Immature natural killer cell (primary cell): ENCODE measurements around the gene BCL2L11. TPM values are rescaled to one million over a fixed set of nuclear protein-coding genes. Genes with fewer than 3 reads are reported as not detected.

Experiments
- DNase-seq, 3 donors: peaks; one replicate each; pipeline ENCODE4 v3.0.0; 2022; ENCODE audit warnings: mixed read lengths in 1 of 3
- H3K27ac Mint-ChIP-seq, 6 donors: one replicate each; pipeline ENCODE4 v1.8.0; 2020; ENCODE audit warnings: mixed read lengths in 6 of 6, mild to moderate bottlenecking in 5 of 6, inconsistent platforms in 4 of 6, moderate library complexity in 3 of 6
- H3K27me3 Mint-ChIP-seq, 3 donors: one replicate each; pipeline ENCODE4 v1.8.0; 2020 to 2021; ENCODE audit warnings: low read depth in 3 of 3, mild to moderate bottlenecking in 3 of 3, mixed read lengths in 3 of 3, moderate library complexity in 3 of 3, inconsistent platforms in 1 of 3
- H3K36me3 Mint-ChIP-seq, 3 donors: one replicate each; pipeline ENCODE4 v1.8.0; 2020; ENCODE audit warnings: mixed read lengths in 3 of 3, inconsistent platforms in 2 of 3, mild to moderate bottlenecking in 2 of 3
- H3K4me1 Mint-ChIP-seq, 2 donors: one replicate each; pipeline ENCODE4 v1.8.0; 2020; ENCODE audit warnings: inconsistent platforms in 2 of 2, mild to moderate bottlenecking in 2 of 2, mixed read lengths in 2 of 2, moderate library complexity in 1 of 2
- H3K4me3 Mint-ChIP-seq, 5 donors: one replicate each; pipeline ENCODE4 v1.8.0; 2020; ENCODE audit warnings: mild to moderate bottlenecking in 5 of 5, mixed read lengths in 5 of 5, inconsistent platforms in 3 of 5, moderate library complexity in 3 of 5
- H3K9me3 Mint-ChIP-seq, 6 donors: one replicate each; pipeline ENCODE4 v1.8.0; 2020; ENCODE audit warnings: mild to moderate bottlenecking in 6 of 6, mixed read lengths in 6 of 6, inconsistent platforms in 4 of 6, moderate library complexity in 3 of 6
- polyA plus RNA-seq, 3 donors: library from polyadenylated mRNA; unstranded; fragments of 300-500 nt; fragmentation: Illumina TruSeq; gene quantifications; one replicate each; pipeline ENCODE4 v1.2.3, GENCODE V29; 2021

BCL2L11 gene
- polyA plus RNA-seq, 3 donors from 2014 or later, result 2.0 to 5.4 (median 4.8) TPM

DNA sequence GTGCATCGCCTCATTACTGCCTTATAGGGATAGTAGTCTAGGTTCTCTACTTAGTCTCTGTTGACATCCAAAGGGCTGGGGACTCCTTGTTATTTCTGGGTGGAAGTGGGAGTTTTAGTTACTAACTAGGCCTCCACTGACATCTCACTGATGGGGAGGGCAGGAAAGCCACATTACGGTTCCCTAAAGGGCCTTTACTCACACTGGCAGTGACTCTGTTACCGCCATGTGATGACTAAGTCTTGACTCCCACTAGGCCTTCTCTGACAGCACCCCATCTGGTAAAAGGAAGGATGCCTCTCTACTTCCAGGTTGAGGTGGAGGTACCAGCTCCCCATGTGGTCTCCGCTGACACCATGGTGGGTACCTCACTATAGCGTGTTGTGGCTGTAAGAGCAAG lies 14.0 kb upstream of the BCL2L11 start:
- H3K27ac Mint-ChIP-seq, result no peak overlapping the region
- DNase-seq, result no peak
- H3K27me3 Mint-ChIP-seq, result peaks cover 5 to 16% (median 9%) of the 10 kb centered on the region in 3 donors
- no peaks in the 10 kb centered on the region for H3K4me1 Mint-ChIP-seq
- no peaks in the 10 kb centered on the region for H3K9me3 Mint-ChIP-seq
- H3K4me3 Mint-ChIP-seq, result no peak overlapping the region
- H3K36me3 Mint-ChIP-seq, result no peaks in the 10 kb centered on the region

- H3K4me1 Mint-ChIP-seq, result no peaks in the 10 kb centered on the region
- no peak overlapping the region for H3K4me3 Mint-ChIP-seq
- peaks cover 7 to 17% (median 13%) of the 10 kb centered on the region in 3 donors for H3K27me3 Mint-ChIP-seq
- H3K27ac Mint-ChIP-seq, result no peak overlapping the region
- no peaks in the 10 kb centered on the region for H3K9me3 Mint-ChIP-seq
- peaks cover 0 to 3% (median 0%) of the 10 kb centered on the region in 3 donors for H3K36me3 Mint-ChIP-seq
- no peak for DNase-seq
These were observed 11.9 kb upstream of the BCL2L11 start for GRCh38 chr2:111108745-111109271.

DNA sequence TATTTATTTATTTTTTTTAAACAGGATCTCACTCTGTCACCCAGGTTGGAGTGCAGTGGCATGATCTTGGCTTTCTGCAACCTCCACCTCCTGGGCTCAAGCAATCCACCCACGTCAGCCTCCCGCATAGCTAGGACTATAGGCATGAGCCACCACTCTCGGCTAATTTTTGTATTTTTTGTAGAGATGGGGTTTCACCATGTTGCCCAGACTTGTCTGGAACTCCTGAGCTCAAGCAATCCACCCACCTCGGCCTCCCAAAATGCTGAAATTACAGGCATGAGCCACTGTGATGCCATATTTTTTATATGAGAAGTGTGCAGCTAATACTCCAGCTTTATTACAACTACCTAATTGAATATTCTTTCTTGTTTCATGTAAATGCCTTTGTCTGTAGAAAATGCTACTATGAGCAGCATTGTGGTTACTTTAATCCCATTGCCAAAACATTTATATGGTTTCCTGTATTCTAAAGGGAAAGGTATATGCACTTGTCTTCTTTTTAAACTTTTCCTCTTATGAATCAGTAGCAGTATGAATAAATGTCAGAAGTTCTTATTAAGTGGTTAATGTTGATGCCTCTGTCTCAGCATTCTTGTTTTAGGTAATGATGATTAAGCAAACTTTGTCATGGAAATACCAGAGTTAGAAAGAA lies 9.5 kb upstream of the BCL2L11 start:
- Mint-ChIP-seq H3K36me3 (peaks cover 0 to 3% (median 0%) of the 10 kb centered on the region in 3 donors), H3K9me3 (no peaks in the 10 kb centered on the region), H3K27ac (no peak overlapping the region), H3K27me3 (peaks cover 7 to 14% (median 12%) of the 10 kb centered on the region in 3 donors), H3K4me3 (no peak overlapping the region), H3K4me1 (peaks cover 0 to under 1% of the 10 kb centered on the region in 2 donors)
- DNase-seq, result no peak

- Mint-ChIP-seq H3K27me3 (peaks cover 16 to 31% (median 30%) of the 10 kb centered on the region in 3 donors), H3K4me3 (no peak overlapping the region), H3K9me3 (no peaks in the 10 kb centered on the region), H3K4me1 (peaks cover 22 to 27% of the 10 kb centered on the region in 2 donors), H3K36me3 (peaks cover 0 to 3% (median 0%) of the 10 kb centered on the region in 3 donors), H3K27ac (no peak overlapping the region)
- no peak for DNase-seq
These were observed 6.9 kb upstream of the BCL2L11 start for GRCh38 chr2:111113838-111114237.

GRCh38 chr2:111116011-111116746 lies 4.5 kb upstream of the BCL2L11 start:
- peaks cover 36 to 43% of the 10 kb centered on the region in 2 donors for H3K4me1 Mint-ChIP-seq
- H3K36me3 Mint-ChIP-seq, result peaks cover 0 to 3% (median 0%) of the 10 kb centered on the region in 3 donors
- peak overlapping the region in 3 of 5 donors; percentile 6 to 96 (median 82) for H3K4me3 Mint-ChIP-seq
- peaks cover 23 to 45% (median 33%) of the 10 kb centered on the region in 3 donors for H3K27me3 Mint-ChIP-seq
- H3K27ac Mint-ChIP-seq, result no peak overlapping the region
- H3K9me3 Mint-ChIP-seq, result no peaks in the 10 kb centered on the region
- DNase-seq, result no peak

DNA sequence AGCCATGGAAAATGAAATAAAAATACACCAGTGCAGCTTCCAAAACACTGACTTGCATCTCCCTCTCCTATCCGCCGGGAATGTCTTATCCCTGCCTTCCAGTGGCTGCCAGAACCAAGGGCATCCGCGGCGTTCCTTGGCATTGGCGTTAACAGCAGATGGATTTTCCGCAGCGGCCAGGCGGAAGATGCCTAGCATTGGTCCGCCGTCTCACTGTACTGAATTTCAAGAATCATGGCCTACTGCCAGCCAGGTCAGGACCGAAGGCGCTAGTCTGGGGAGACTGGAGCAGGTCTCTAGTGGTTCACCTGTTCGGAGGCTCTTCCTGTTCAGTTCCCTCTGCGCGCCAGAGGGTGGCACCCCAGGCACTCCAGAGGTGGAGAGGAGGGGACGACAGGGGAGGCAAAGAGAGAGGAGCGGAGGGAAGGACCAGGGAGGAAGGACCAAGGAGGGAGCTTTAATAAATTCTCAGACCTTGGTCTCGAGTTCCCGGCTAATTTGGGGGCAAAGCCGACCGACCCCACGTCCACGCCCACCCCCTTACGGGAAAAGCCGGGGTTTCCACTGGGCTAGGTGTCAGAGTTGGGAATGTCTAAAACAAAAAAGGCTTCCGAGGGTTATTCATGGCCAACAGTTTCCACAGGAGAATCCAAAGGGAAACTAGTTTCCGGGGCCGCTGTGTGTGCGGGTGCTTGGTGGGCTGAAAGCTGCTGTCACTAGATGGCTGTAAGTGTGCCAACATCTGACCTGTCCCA lies 3.7 kb upstream of the BCL2L11 start:
- Mint-ChIP-seq H3K27ac (no peak overlapping the region), H3K4me1 (peaks cover 41 to 52% of the 10 kb centered on the region in 2 donors), H3K9me3 (no peaks in the 10 kb centered on the region), H3K36me3 (peaks cover 0 to 3% (median 0%) of the 10 kb centered on the region in 3 donors), H3K27me3 (peaks cover 27 to 50% (median 37%) of the 10 kb centered on the region in 3 donors), H3K4me3 (peak overlapping the region; percentile 74 to 96 (median 82))
- DNase-seq, result peak; percentile 44 to 51 (median 44)

DNA sequence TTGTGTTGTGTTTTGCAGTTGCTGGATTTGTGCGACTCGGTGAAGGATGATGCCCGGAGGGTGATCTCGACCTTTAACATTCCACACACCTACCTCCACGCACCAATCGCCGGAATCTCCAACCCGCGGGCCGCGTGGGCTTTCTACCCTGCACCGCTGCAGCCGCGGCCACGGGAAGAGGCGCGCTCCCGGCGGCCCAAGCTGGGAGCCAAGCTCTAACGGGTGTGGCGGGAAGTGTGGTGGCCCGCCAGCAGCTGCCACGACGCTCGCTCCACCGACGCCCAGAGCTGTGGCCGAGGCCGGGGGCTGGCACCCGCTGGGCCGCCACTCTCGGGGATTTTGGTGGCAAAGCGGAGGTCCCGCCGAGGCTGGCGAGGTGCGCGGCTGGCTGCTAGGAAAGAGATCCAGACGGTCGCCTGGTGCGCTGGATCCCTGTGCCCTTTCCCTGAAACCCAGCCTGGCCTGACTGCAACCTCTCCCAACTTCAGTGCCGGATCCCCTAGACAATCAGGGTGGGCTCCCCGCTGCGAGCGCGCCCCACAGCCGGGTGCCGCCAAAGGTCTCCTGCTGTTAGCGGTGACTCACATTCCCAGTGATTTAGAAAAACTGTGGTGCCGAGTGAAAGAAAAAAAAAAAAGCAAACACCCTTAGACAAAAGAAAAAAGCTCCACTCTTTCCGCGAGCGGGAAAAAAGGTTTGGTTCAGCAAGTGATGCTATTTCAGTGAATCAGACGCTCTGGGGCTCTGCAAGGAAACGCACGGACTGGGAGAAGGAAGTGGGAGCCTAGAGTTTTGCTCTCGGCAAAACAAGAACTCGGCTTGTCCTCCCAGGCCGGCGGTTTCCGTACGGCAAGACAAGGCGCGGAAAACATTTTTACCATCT lies 2.9 kb upstream of the BCL2L11 start:
- Mint-ChIP-seq H3K27ac (peak overlapping the region in 2 of 6 donors; percentile 3 to 56), H3K4me3 (peak overlapping the region; percentile 83 to 96 (median 85)), H3K9me3 (no peaks in the 10 kb centered on the region), H3K4me1 (peaks cover 44 to 52% of the 10 kb centered on the region in 2 donors), H3K27me3 (peaks cover 28 to 51% (median 41%) of the 10 kb centered on the region in 3 donors), H3K36me3 (no peaks in the 10 kb centered on the region)
- DNase-seq, result peak; percentile 27 to 30 (median 28)

GRCh38 chr2:111118481-111118980 lies 2.2 kb upstream of the BCL2L11 start:
- Mint-ChIP-seq H3K27ac (peak overlapping the region in 3 of 6 donors; percentile 34 to 60 (median 56)), H3K36me3 (no peaks in the 10 kb centered on the region), H3K4me3 (peak overlapping the region; percentile 83 to 96 (median 85)), H3K9me3 (no peaks in the 10 kb centered on the region), H3K4me1 (peaks cover 50 to 52% of the 10 kb centered on the region in 2 donors), H3K27me3 (peaks cover 26 to 56% (median 44%) of the 10 kb centered on the region in 3 donors)
- DNase-seq, result peak in 1 of 3 donors; percentile 17

DNA sequence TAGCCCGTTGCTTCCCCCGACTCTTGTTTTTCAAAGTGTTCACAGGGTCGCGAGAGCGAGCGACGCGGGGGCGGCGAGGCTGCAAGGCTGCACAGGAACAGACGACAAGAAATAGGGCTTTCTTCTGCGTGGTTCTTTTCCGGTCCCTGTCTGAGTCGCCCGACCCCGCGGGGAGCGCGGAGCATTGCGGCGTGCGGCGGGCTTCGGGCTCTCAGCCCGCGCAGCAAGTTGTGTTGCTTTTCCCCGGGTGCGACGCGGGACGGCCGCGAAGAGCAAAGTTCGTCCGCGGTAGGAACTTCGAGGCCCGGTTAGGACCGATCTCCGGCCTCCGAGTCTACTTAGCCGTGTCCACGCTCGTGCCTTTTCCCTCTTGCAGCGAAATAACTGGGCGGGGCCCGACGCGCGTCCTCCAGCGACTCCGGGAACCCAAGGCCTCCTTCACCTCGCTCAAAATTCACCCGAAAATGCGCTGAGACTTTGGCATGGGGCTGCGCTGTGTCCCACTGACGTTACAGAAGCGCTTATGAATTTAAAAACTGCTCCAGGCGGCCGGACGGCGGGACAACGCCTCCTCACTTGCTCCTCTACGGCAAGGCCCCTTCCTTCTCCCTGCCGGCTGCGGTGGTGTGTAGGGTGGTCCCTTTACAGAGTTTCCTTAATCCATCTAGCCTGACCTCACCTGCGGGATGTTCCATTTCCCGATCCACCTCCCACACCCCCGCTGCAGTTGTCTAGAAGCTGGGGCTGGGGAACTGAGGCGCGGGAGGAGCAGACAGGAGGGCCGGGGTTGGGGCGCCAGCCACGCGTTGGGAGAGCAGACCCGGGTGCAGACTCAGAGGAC lies 1.5 kb upstream of the BCL2L11 start:
- DNase-seq, result peak; percentile 23 to 40 (median 34)
- no peaks in the 10 kb centered on the region for H3K36me3 Mint-ChIP-seq
- H3K27ac Mint-ChIP-seq, result peak overlapping the region in 4 of 6 donors; percentile 45 to 73 (median 58)
- H3K4me3 Mint-ChIP-seq, result peak overlapping the region; percentile 83 to 96 (median 85)
- H3K4me1 Mint-ChIP-seq, result peaks cover 52 to 54% of the 10 kb centered on the region in 2 donors
- H3K9me3 Mint-ChIP-seq, result no peaks in the 10 kb centered on the region
- H3K27me3 Mint-ChIP-seq, result peaks cover 28 to 56% (median 44%) of the 10 kb centered on the region in 3 donors

- DNase-seq, result peak in 1 of 3 donors; percentile 10
- H3K4me1 Mint-ChIP-seq, result peaks cover 52 to 54% of the 10 kb centered on the region in 2 donors
- peaks cover 0 to 2% (median 2%) of the 10 kb centered on the region in 3 donors for H3K36me3 Mint-ChIP-seq
- H3K27ac Mint-ChIP-seq, result no peak overlapping the region
- H3K27me3 Mint-ChIP-seq, result peaks cover 28 to 56% (median 44%) of the 10 kb centered on the region in 3 donors
- no peaks in the 10 kb centered on the region for H3K9me3 Mint-ChIP-seq
- H3K4me3 Mint-ChIP-seq, result peak overlapping the region; percentile 83 to 96 (median 85)
These were observed 877 bp upstream of the BCL2L11 start for GRCh38 chr2:111119822-111120252.

GRCh38 chr2:111121028-111121827 lies 514 bp downstream of the BCL2L11 start:
- peak; percentile 43 to 44 (median 44) for DNase-seq
- Mint-ChIP-seq H3K9me3 (no peaks in the 10 kb centered on the region), H3K4me1 (peaks cover 52 to 54% of the 10 kb centered on the region in 2 donors), H3K36me3 (peaks cover 2 to 14% (median 3%) of the 10 kb centered on the region in 3 donors), H3K4me3 (peak overlapping the region; percentile 90 to 97 (median 95)), H3K27me3 (peaks cover 29 to 54% (median 44%) of the 10 kb centered on the region in 3 donors), H3K27ac (peak overlapping the region; percentile 80 to 92 (median 87))
